ENCODE measurements around the gene SMARCA4.

DNA sequence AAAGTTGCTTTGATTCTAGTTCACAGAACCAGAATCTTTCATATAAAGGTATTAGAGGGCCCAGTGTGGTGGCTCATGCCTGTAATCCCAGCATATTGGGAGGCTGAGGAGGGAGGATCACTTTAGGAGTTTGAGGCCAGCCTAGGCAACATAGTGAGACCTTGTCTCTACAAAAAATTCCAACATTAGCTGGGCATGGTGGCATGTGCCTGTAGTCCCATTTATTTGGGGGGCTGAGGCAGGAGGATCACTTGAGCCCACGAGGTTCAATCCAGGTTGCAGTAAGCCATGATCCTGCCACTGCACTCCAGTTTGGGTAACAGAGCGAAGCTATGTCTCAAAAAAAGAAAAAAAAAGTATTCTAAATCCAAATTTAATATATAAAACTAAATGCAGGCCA is 137.5 kb downstream of the SMARCA4 start:
- TF ChIP-seq CREB1 (CRISPR knock-in tag; IDR thresholded peaks at IDR 0.05; ENCODE audit: low read depth) (no peak), CTCF (conservative IDR thresholded peaks at IDR 0.05; ENCODE audit: low read depth in 2 of 2) (no peak), POLR2AphosphoS5 (IDR thresholded peaks at IDR 0.05; ENCODE audit: low read depth) (no peak), EZH2 (IDR thresholded peaks at IDR 0.05; ENCODE audit: low read depth, unreplicated experiment) (no peak), EZH2phosphoT487 (IDR thresholded peaks at IDR 0.05; ENCODE audit: unreplicated experiment) (no peak)

All from GM23338 (cell line).